ENCODE data around the gene PLEKHG7. TPM values are rescaled to one million over a fixed set of nuclear protein-coding genes. Genes with fewer than 3 reads are reported as not detected.
"Not testable (repeated sequence)": the region's sequence is repeated elsewhere in the genome, so short reads cannot be mapped to it uniquely, and the experiment has no call there.

The PLEKHG7 gene
- total RNA-seq, 1 donor from 2014 or later, result not detected

GRCh38 chr12:92661269-92661668, 41.5 kb upstream of the PLEKHG7 start:
- Histone ChIP-seq H3K4me3 (ENCODE audit: low read depth, low read length) (no peak overlapping the region), H3K27me3 (ENCODE audit: control insufficient read depth, insufficient read depth, low read length) (no peaks in the 10 kb centered on the region), H3K36me3 (ENCODE audit: control insufficient read depth, insufficient read depth, low read length) (no peaks in the 10 kb centered on the region)
- DNase-seq (ENCODE audit: low read depth), result no peak
- TF ChIP-seq CTCF (IDR thresholded peaks at IDR 0.05; ENCODE audit: insufficient read depth, low read length, poor library complexity, severe bottlenecking), result no peak

- no peak for TF ChIP-seq CTCF (IDR thresholded peaks at IDR 0.05; ENCODE audit: insufficient read depth, low read length, poor library complexity, severe bottlenecking)
- Histone ChIP-seq H3K4me3 (ENCODE audit: low read depth, low read length) (no peak overlapping the region), H3K36me3 (ENCODE audit: control insufficient read depth, insufficient read depth, low read length) (no peaks in the 10 kb centered on the region), H3K27me3 (ENCODE audit: control insufficient read depth, insufficient read depth, low read length) (no peaks in the 10 kb centered on the region)
- DNase-seq (ENCODE audit: low read depth), result no peak
These were observed 37.3 kb upstream of the PLEKHG7 start for GRCh38 chr12:92665496-92665895.

GRCh38 chr12:92668739-92669138, 34.0 kb upstream of the PLEKHG7 start:
- no peak for TF ChIP-seq CTCF (IDR thresholded peaks at IDR 0.05; ENCODE audit: insufficient read depth, low read length, poor library complexity, severe bottlenecking)

GRCh38 chr12:92671524-92671923, 31.3 kb upstream of the PLEKHG7 start:
- not testable (repeated sequence) for H3K27me3 ChIP-seq (ENCODE audit: control insufficient read depth, insufficient read depth, low read length); DNase-seq (ENCODE audit: low read depth); H3K4me3 ChIP-seq (ENCODE audit: low read depth, low read length); H3K36me3 ChIP-seq (ENCODE audit: control insufficient read depth, insufficient read depth, low read length)

More at GRCh38 chr12:92668739-92669138, 34.0 kb upstream of the PLEKHG7 start:
- no peak overlapping the region for H3K4me3 ChIP-seq (ENCODE audit: low read depth, low read length)
- no peak for DNase-seq (ENCODE audit: low read depth)
- no peaks in the 10 kb centered on the region for H3K36me3 ChIP-seq (ENCODE audit: control insufficient read depth, insufficient read depth, low read length)
- H3K27me3 ChIP-seq (ENCODE audit: control insufficient read depth, insufficient read depth, low read length), result no peaks in the 10 kb centered on the region

- no peak for DNase-seq (ENCODE audit: low read depth)
- no peaks in the 10 kb centered on the region for H3K27me3 ChIP-seq (ENCODE audit: control insufficient read depth, insufficient read depth, low read length)
- no peaks in the 10 kb centered on the region for H3K36me3 ChIP-seq (ENCODE audit: control insufficient read depth, insufficient read depth, low read length)
- no peak for TF ChIP-seq CTCF (IDR thresholded peaks at IDR 0.05; ENCODE audit: insufficient read depth, low read length, poor library complexity, severe bottlenecking)
- H3K4me3 ChIP-seq (ENCODE audit: low read depth, low read length), result no peak overlapping the region
These were observed 29.0 kb upstream of the PLEKHG7 start for GRCh38 chr12:92673756-92674155.

- TF ChIP-seq CTCF (IDR thresholded peaks at IDR 0.05; ENCODE audit: insufficient read depth, low read length, poor library complexity, severe bottlenecking), result no peak
- Histone ChIP-seq H3K36me3 (ENCODE audit: control insufficient read depth, insufficient read depth, low read length) (no peaks in the 10 kb centered on the region), H3K4me3 (ENCODE audit: low read depth, low read length) (no peak overlapping the region), H3K27me3 (ENCODE audit: control insufficient read depth, insufficient read depth, low read length) (no peaks in the 10 kb centered on the region)
- DNase-seq (ENCODE audit: low read depth), result no peak
These were observed 28.3 kb upstream of the PLEKHG7 start for GRCh38 chr12:92674500-92674899.
